Memory B cell (primary cell): ENCODE measurements around the gene DYRK2.
A peak's percentile ranks its signal among the peaks of the same experiment; 100 is the strongest.
"Not testable (repeated sequence)": the region's sequence is repeated elsewhere in the genome, so short reads cannot be mapped to it uniquely, and the experiment has no call there.

Experiments
- ATAC-seq: fragments of 150-1000 bp; cut with Tn5 transposase; 2 replicates; pipeline ENCODE4 v1.10.0; 2021; ENCODE audit warnings: low read depth, mild to moderate bottlenecking, moderate library complexity
- DNase-seq, 2 donors: peaks; one replicate each; pipeline ENCODE4 v3.0.0; 2022; ENCODE audit warnings: low spot score in 2 of 2
- H3K27ac Mint-ChIP-seq: one replicate; pipeline ENCODE4 v1.8.0; 2022; ENCODE audit warnings: mild to moderate bottlenecking, moderate library complexity, mixed read lengths
- H3K27me3 Mint-ChIP-seq: one replicate; pipeline ENCODE4 v1.8.0; 2022; ENCODE audit warnings: mixed read lengths
- H3K36me3 Mint-ChIP-seq: one replicate; pipeline ENCODE4 v1.8.0; 2022; ENCODE audit warnings: mild to moderate bottlenecking, mixed read lengths
- H3K4me1 Mint-ChIP-seq: one replicate; pipeline ENCODE4 v1.8.0; 2022; ENCODE audit warnings: mixed read lengths
- H3K4me3 Mint-ChIP-seq: one replicate; pipeline ENCODE4 v1.8.0; 2022; ENCODE audit warnings: mild to moderate bottlenecking, moderate library complexity, mixed read lengths
- H3K9me3 Mint-ChIP-seq: one replicate; pipeline ENCODE4 v1.8.0; 2022; ENCODE audit warnings: mixed read lengths

DYRK2 gene

DNA sequence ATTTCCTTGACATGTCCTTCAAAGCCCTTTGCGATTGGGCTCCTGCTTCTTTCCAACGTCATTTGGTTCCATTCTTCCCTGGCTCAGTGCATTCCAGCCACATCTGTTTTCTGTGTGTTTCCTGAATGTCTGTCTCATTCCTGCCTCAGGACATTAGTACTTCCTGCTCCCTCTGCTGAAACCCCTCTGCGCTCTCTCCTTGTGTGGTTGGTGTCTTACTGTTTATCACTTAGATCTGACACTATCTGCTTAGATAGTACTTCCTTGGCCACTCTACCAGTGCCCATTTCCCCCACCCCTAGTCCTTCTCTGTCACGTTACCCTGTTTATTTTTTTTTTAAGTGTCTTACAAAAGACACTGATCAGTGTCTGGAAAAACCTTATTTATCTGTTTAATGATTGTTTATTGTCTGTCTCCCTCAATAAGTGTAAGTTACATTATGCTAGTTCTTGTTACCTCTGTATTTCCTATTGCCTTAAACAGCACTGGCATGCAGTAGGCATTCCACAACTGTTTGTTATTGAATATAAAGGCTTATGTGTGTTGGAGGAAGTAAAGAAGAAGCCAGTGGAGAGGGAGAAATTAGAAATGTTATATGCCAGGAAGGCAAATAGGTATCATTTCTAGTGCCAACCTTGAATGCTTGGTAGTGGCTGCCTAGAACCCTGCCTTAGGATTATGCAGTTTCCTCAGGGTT is 21.5 kb downstream of the DYRK2 start:
- peaks cover 23% of the 10 kb centered on the region for H3K4me1 Mint-ChIP-seq
- ATAC-seq: no peak
- H3K27me3 Mint-ChIP-seq: no peaks in the 10 kb centered on the region
- peaks cover 43% of the 10 kb centered on the region for H3K36me3 Mint-ChIP-seq
- H3K27ac Mint-ChIP-seq: peak overlapping the region; percentile 9
- H3K9me3 Mint-ChIP-seq: peaks cover 8% of the 10 kb centered on the region
- DNase-seq: no peak
- no peak overlapping the region for H3K4me3 Mint-ChIP-seq

DNA sequence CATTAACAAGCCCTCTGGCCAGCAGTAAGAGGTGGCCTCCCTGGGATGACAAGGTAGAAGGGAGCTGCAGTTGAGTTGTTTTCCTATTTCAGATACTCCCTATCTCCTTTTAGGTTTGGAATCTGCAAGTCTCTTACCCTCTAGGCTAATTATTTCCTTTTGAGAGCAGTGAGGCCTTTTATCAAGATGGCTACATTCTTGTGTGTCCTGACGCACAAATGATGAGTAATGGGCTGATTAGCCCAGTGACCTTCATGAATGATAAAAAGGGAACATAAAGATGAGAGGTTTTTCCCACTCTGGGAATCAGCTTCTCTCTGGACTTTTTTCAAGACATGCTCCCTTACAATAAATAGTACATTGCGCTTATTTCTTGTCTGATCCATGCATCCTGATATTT is 22.9 kb downstream of the DYRK2 start:
- no peak overlapping the region for H3K27ac Mint-ChIP-seq
- ATAC-seq (no peak), DNase-seq (no peak)
- H3K4me3 Mint-ChIP-seq: no peak overlapping the region
- H3K9me3 Mint-ChIP-seq: peaks cover 10% of the 10 kb centered on the region
- H3K4me1 Mint-ChIP-seq: peaks cover 18% of the 10 kb centered on the region
- no peaks in the 10 kb centered on the region for H3K27me3 Mint-ChIP-seq
- H3K36me3 Mint-ChIP-seq: peaks cover 46% of the 10 kb centered on the region

DNA sequence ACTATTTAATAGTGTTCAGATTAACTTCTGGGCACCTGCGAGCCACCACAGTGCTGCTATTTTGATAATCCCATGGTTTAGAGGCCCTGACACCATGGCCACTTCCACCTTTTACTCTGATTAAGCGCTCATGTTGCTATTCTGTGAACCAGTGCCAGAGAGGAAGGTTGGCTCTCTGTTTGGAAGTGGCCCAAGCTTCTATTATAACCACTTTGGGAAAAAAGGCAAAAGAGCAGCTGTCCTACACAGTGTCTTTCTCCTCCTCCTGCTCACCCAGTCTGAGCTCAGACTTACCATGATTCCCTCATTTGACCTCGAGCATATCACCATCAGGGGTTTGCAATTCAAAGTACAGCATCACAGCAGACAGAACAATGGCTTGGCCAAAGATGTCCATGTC is 23.3 kb downstream of the DYRK2 start:
- peaks cover 10% of the 10 kb centered on the region for H3K9me3 Mint-ChIP-seq
- no peak overlapping the region for H3K4me3 Mint-ChIP-seq
- H3K27me3 Mint-ChIP-seq: no peaks in the 10 kb centered on the region
- ATAC-seq (no peak), DNase-seq (no peak)
- no peak overlapping the region for H3K27ac Mint-ChIP-seq
- peaks cover 44% of the 10 kb centered on the region for H3K36me3 Mint-ChIP-seq
- peaks cover 17% of the 10 kb centered on the region for H3K4me1 Mint-ChIP-seq

DNA sequence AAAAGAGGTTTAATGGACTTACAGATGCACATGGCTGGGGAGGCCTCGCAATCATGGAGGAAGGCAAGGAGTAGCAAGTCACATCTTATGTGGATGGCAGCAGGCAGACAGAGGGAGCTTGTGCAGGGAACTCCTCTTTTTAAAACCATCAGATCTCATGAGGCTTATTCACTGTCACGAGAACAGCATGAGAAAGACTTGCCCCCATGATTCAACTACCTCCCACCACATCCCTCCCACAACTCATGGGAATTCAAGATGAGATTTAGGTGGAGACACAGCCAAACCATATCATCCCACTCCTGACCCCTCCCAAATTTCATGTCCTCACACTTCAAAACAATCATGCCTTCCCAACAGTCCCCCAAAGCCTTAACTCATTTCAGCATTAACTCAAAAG is 24.0 kb downstream of the DYRK2 start:
- not testable (repeated sequence) for ATAC-seq, H3K27ac Mint-ChIP-seq
- peaks cover 14% of the 10 kb centered on the region for H3K4me1 Mint-ChIP-seq

DNA sequence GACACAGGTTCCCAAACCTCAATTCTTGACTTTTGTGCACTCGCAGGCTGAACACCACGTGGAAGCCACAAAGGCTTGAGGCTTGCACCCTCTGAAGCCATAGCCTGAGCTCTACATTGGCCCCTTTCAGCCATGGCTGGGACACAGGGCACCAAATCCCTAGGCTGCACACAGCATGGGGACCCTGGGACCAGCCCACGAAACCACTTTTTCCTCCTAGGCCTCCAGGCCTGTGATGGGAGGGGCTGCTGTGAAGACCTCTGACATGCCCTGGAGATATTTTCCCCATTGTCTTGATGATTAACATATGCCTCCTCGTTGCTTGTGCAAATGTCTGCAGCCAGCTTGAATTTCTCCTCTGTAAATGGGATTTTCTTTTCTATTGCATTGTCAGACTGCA is 25.0 kb downstream of the DYRK2 start:
- H3K9me3 Mint-ChIP-seq, H3K4me3 Mint-ChIP-seq, H3K27me3 Mint-ChIP-seq, ATAC-seq, H3K27ac Mint-ChIP-seq, DNase-seq: not testable (repeated sequence)
- H3K4me1 Mint-ChIP-seq: peaks cover 12% of the 10 kb centered on the region
- H3K36me3 Mint-ChIP-seq: peaks cover 39% of the 10 kb centered on the region

More for the DNA sequence above, 24.0 kb downstream of the DYRK2 start:
- H3K27me3 Mint-ChIP-seq, H3K9me3 Mint-ChIP-seq, DNase-seq, H3K4me3 Mint-ChIP-seq: not testable (repeated sequence)
- peaks cover 41% of the 10 kb centered on the region for H3K36me3 Mint-ChIP-seq

DNA sequence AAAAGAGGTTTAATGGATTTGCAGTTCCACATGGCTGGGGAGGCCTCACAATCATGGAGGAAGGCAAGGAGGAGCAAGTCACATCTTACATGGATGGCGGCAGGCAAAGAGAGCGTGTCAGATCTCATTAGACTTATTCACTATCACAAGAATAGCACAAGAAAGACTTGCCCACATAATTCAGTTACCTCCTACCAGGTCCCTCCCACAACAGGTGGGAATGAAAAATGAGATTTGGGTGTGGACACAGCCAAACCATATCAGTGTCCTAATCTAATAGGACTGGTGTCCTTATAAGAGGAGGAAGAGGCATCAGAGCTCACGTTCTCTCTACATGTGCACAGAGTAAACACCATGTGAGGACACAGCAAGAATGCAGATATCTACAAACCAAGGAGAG is 25.9 kb downstream of the DYRK2 start:
- H3K27ac Mint-ChIP-seq: no peak overlapping the region
- H3K4me3 Mint-ChIP-seq: no peak overlapping the region
- DNase-seq (no peak), ATAC-seq (no peak)
- no peaks in the 10 kb centered on the region for H3K27me3 Mint-ChIP-seq
- H3K4me1 Mint-ChIP-seq: peaks cover 8% of the 10 kb centered on the region
- peaks cover 40% of the 10 kb centered on the region for H3K36me3 Mint-ChIP-seq
- H3K9me3 Mint-ChIP-seq: peaks cover 10% of the 10 kb centered on the region

DNA sequence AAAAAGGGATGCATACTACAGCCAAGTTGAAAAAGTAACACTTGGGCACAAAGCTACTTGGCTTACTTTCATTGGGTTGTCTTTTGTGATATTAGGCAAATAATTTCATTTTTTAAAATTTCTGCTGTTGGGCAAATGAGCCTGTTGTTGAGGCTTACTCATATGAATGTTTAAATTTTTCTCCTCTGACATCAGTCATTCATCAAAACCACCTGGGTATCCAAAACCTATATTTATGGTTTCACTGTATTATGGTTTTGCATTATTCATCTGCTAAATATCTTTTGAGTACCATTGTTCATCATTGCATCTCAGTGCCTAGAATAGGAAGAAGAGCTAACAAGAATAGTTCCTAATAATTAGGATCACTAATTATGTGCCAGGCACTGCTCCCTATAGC is 28.1 kb downstream of the DYRK2 start:
- H3K4me3 Mint-ChIP-seq: no peak overlapping the region
- H3K36me3 Mint-ChIP-seq: peaks cover 39% of the 10 kb centered on the region
- no peak overlapping the region for H3K27ac Mint-ChIP-seq
- H3K4me1 Mint-ChIP-seq: peaks cover 3% of the 10 kb centered on the region
- no peaks in the 10 kb centered on the region for H3K27me3 Mint-ChIP-seq
- ATAC-seq: no peak
- peaks cover 12% of the 10 kb centered on the region for H3K9me3 Mint-ChIP-seq
- DNase-seq: no peak

- ATAC-seq (no peak), DNase-seq (no peak)
- Mint-ChIP-seq H3K4me3 (no peak overlapping the region), H3K9me3 (peaks cover 12% of the 10 kb centered on the region), H3K4me1 (peaks cover 3% of the 10 kb centered on the region), H3K36me3 (peaks cover 40% of the 10 kb centered on the region), H3K27me3 (no peaks in the 10 kb centered on the region), H3K27ac (no peak overlapping the region)
Observed at GRCh38 chr12:67677166-67677565, 28.6 kb downstream of the DYRK2 start.

GRCh38 chr12:67681105-67681778 is 32.7 kb downstream of the DYRK2 start:
- Mint-ChIP-seq H3K27me3 (no peaks in the 10 kb centered on the region), H3K4me1 (no peaks in the 10 kb centered on the region), H3K4me3 (no peak overlapping the region), H3K27ac (no peak overlapping the region), H3K9me3 (peaks cover 2% of the 10 kb centered on the region), H3K36me3 (peaks cover 16% of the 10 kb centered on the region)
- ATAC-seq (no peak), DNase-seq (no peak)

DNA sequence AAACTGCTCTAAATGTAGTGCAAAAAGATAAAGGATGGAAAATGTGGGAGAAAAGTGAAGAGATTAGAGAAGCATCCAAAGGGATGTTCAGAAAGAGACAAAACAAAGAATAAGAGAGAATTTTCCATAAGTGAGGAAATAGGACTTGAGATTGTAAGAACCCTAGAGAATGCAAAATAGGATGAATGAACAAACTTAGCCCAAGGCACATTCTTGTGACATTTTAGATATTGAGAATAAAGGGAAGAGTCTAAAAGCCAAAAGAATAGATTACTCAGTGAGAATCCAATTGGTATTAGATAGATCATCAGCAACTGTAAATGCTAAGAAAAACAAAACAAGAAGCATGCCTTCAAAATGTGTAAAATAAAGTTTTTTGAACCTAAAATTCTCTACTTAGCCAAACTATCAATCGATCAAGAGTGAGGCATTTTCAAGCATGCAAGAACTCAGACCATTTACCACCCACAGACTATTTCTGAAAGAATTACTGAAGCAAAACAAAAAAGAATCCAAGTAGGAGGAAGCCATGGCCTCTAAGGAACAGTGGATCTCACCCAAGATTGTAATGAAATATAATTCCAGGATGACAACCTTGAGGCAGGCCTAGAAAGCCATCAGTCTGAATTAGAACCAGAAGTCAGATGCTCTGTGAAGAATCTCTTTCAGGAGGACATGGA is 33.5 kb downstream of the DYRK2 start:
- H3K27me3 Mint-ChIP-seq: no peaks in the 10 kb centered on the region
- peaks cover 16% of the 10 kb centered on the region for H3K36me3 Mint-ChIP-seq
- H3K4me1 Mint-ChIP-seq: no peaks in the 10 kb centered on the region
- ATAC-seq: no peak
- DNase-seq: no peak
- H3K9me3 Mint-ChIP-seq: peaks cover 2% of the 10 kb centered on the region
- no peak overlapping the region for H3K4me3 Mint-ChIP-seq
- H3K27ac Mint-ChIP-seq: no peak overlapping the region

- ATAC-seq (no peak), DNase-seq (no peak)
- H3K36me3 Mint-ChIP-seq: peaks cover 13% of the 10 kb centered on the region
- no peak overlapping the region for H3K27ac Mint-ChIP-seq
- H3K9me3 Mint-ChIP-seq: peaks cover 2% of the 10 kb centered on the region
- H3K4me1 Mint-ChIP-seq: peaks cover 18% of the 10 kb centered on the region
- no peak overlapping the region for H3K4me3 Mint-ChIP-seq
- no peaks in the 10 kb centered on the region for H3K27me3 Mint-ChIP-seq
Observed at GRCh38 chr12:67689385-67689784, 40.8 kb downstream of the DYRK2 start.

GRCh38 chr12:67690656-67691055 is 42.1 kb downstream of the DYRK2 start:
- ATAC-seq: no peak
- Mint-ChIP-seq H3K9me3 (peaks cover 2% of the 10 kb centered on the region), H3K36me3 (peaks cover 14% of the 10 kb centered on the region), H3K4me3 (no peak overlapping the region), H3K27me3 (no peaks in the 10 kb centered on the region), H3K4me1 (peaks cover 18% of the 10 kb centered on the region), H3K27ac (no peak overlapping the region)
- DNase-seq: no peak

DNA sequence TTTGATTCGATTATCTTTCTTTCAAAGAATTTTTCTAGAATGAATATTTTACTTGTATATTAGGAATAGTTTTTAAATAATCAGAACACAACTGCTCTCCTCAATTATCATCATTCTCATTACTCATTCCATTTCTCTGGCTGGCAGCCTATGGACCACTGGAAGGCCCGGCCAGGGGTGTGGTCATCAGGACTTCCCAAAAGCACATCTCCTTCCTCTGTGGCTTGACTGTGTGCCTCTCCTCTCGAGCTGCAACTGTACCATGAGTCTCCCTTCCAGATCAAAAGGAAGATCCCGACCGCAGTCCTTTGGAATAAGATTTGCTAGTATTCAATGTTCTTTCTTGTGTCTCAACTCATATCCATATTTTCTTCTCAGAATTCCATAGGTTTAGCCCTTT is 42.7 kb downstream of the DYRK2 start:
- Mint-ChIP-seq H3K36me3 (peaks cover 14% of the 10 kb centered on the region), H3K27me3 (no peaks in the 10 kb centered on the region), H3K9me3 (peaks cover 2% of the 10 kb centered on the region), H3K4me1 (peaks cover 18% of the 10 kb centered on the region), H3K27ac (no peak overlapping the region), H3K4me3 (no peak overlapping the region)
- DNase-seq (no peak), ATAC-seq (no peak)

DNA sequence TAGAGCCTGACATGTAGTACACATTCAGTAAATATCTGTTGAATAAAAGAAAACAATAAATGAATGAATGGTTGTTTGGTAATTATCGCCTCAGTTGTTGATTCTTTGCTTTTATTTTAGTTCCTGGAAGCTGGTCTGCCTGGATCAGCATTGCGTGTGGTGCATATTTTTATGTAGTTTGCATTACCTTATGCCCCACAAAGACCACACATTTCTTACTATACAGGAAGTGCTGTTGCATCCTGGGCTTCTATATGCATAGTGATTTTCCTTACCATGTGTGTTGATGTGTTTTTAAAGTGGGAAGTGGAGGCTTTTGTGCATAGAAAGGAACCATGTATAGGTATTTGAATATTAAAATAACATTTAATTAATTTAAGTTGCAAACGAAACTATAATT is 43.6 kb downstream of the DYRK2 start:
- peaks cover 2% of the 10 kb centered on the region for H3K9me3 Mint-ChIP-seq
- ATAC-seq (no peak), DNase-seq (no peak)
- no peaks in the 10 kb centered on the region for H3K27me3 Mint-ChIP-seq
- H3K4me3 Mint-ChIP-seq: no peak overlapping the region
- H3K4me1 Mint-ChIP-seq: peaks cover 20% of the 10 kb centered on the region
- no peak overlapping the region for H3K27ac Mint-ChIP-seq
- H3K36me3 Mint-ChIP-seq: peaks cover 14% of the 10 kb centered on the region
